A549 (cell line): ENCODE results near the gene EXT2. TPM values are rescaled to one million over a fixed set of nuclear protein-coding genes. Genes with fewer than 3 reads are reported as not detected.

Experiments
- ATAC-seq, 2 experiments: fragments of 200-7000 bp in 1 of 2; fragments of >200 bp in 1 of 2; cut with Nextera tagmentation in 1 of 2; cut with Tn5 transposase in 1 of 2; 3 replicates each; pipeline versions ENCODE4 v1.8.0 to v1.9.1; 2018 to 2020; ENCODE audit warnings: mild to moderate bottlenecking in 1 of 2, moderate library complexity in 1 of 2
- CTCF ChIA-PET: fragments of 300-600 bp; sonication (Branson Sonifier 250); formaldehyde crosslinking; extraction: SDS; loops from one replicate; lab custom pipeline; 2021; ENCODE audit warnings: antibody characterized with exemption, inconsistent platforms; lab: Yijun Ruan, JAX
- POLR2A ChIA-PET: fragments of 350-600 bp; formaldehyde crosslinking; extraction: SDS; loops from one replicate; lab custom pipeline; 2021; ENCODE audit warnings: antibody characterized with exemption, inconsistent platforms; lab: Yijun Ruan, JAX
- DNase-seq, 2 experiments: peaks; one replicate each; pipeline versions ENCODE4 v3.0.0 to v3.0.0-alpha.2; 2011 to 2016; ENCODE audit warnings: low read depth in 1 of 2, low spot score in 1 of 2
- FAIRE-seq: peaks from 2 replicates; lab custom pipeline; 2011; peaks lifted over from hg19 to GRCh38; lab: Jason Lieb, UNC
- H3K27ac ChIP-seq, 2 experiments: fragments of >200 bp; sonication (Bioruptor Twin); formaldehyde crosslinking; 3 replicates each; pipeline ENCODE4 v1.5.1; 2016 to 2017
- H3K4me1 ChIP-seq: fragments of >200 bp; sonication (Bioruptor Twin); formaldehyde crosslinking; 3 replicates; pipeline ENCODE4 v1.6.1; 2016
- H3K4me2 ChIP-seq: fragments of >200 bp; sonication (Bioruptor Twin); formaldehyde crosslinking; 3 replicates; pipeline ENCODE4 v1.6.1; 2016
- H3K4me3 ChIP-seq: fragments of >200 bp; sonication (Bioruptor Twin); formaldehyde crosslinking; 3 replicates; pipeline ENCODE4 v1.5.1; 2016
- H3K9me3 ChIP-seq: fragments of >200 bp; sonication (Bioruptor Twin); formaldehyde crosslinking; 3 replicates; pipeline ENCODE4 v1.6.1; 2016
- BHLHE40 ChIP-seq: IDR thresholded peaks from 2 replicates; pipeline ENCODE4 v1.6.1; 2012; ENCODE audit warnings: low read depth, low read length, inconsistent platforms
- CHD4 ChIP-seq: fragments of 200-600 bp; sonication (generic); IDR thresholded peaks from 2 replicates; pipeline ENCODE4 v1.6.1; 2016; ENCODE audit warnings: antibody characterized with exemption, mild to moderate bottlenecking, borderline replicate concordance
- CTCF ChIP-seq: fragments of >200 bp; sonication (Bioruptor Twin); formaldehyde crosslinking; IDR thresholded peaks from 3 replicates; pipeline ENCODE4 v1.5.1; 2016
- EHF ChIP-seq: fragments of 250-450 bp; sonication (Bioruptor Pico); IDR thresholded peaks from 2 replicates; pipeline ENCODE4 v1.5.0; 2020; ENCODE audit warnings: mild to moderate bottlenecking
- EHMT2 ChIP-seq: fragments of 200-600 bp; sonication (generic); IDR thresholded peaks from 2 replicates; pipeline ENCODE4 v1.6.1; 2016; ENCODE audit warnings: antibody characterized with exemption, low read depth, mild to moderate bottlenecking, moderate library complexity
- EP300 ChIP-seq, 2 experiments: fragments of >200 bp; sonication (Bioruptor Twin); formaldehyde crosslinking; IDR thresholded peaks; 2 replicates in 1 of 2; 3 replicates in 1 of 2; pipeline ENCODE4 v1.6.1; 2016 to 2017
- ESRRA ChIP-seq: fragments of 150-350 bp; IDR thresholded peaks from 2 replicates; pipeline ENCODE4 v1.6.1; 2014; ENCODE audit warnings: mild to moderate bottlenecking, low read length, borderline replicate concordance
- HDAC2 ChIP-seq: fragments of 200-600 bp; sonication (generic); IDR thresholded peaks from 2 replicates; pipeline ENCODE4 v1.6.1; 2016
- HES2 ChIP-seq: fragments of >200 bp; sonication (Bioruptor Twin); formaldehyde crosslinking; IDR thresholded peaks from 2 replicates; pipeline ENCODE4 v1.6.1; 2016
- JUN ChIP-seq, 2 experiments: fragments of >200 bp; sonication (Bioruptor Twin); formaldehyde crosslinking; IDR thresholded peaks; 2 replicates in 1 of 2; 3 replicates in 1 of 2; pipeline ENCODE4 v1.6.1; 2016 to 2017
- MAFK ChIP-seq: fragments of 450-650 bp; IDR thresholded peaks from 2 replicates; pipeline ENCODE4 v1.6.1; 2014; ENCODE audit not compliant: partially characterized antibody
- MAZ ChIP-seq: fragments of 150-350 bp; IDR thresholded peaks from 2 replicates; pipeline ENCODE4 v1.6.1; 2014; ENCODE audit warnings: antibody characterized with exemption, low read depth, low read length, borderline replicate concordance
- NFE2L2 ChIP-seq: fragments of 150-350 bp; conservative IDR thresholded peaks from 2 replicates; pipeline ENCODE4 v1.6.1; 2014; ENCODE audit warnings: low read length
- NPAS2 ChIP-seq: fragments of 250-450 bp; sonication (Bioruptor Pico); IDR thresholded peaks from 2 replicates; pipeline ENCODE4 v1.8.0; 2022; ENCODE audit warnings: mild to moderate bottlenecking, moderate library complexity, borderline replicate concordance
- NR3C1 ChIP-seq: fragments of >200 bp; sonication (Bioruptor Twin); formaldehyde crosslinking; IDR thresholded peaks from 3 replicates; pipeline ENCODE4 v1.6.1; 2017
- PBX3 ChIP-seq: IDR thresholded peaks from 2 replicates; pipeline ENCODE4 v1.6.1; 2012
- PHF8 ChIP-seq: fragments of 200-600 bp; sonication (generic); IDR thresholded peaks from 2 replicates; pipeline ENCODE4 v1.6.1; 2016; ENCODE audit warnings: low read depth, mild to moderate bottlenecking, antibody characterized with exemption, moderate library complexity, borderline replicate concordance
- POLR2AphosphoS2 ChIP-seq: conservative IDR thresholded peaks from 2 replicates; pipeline ENCODE4 v1.6.1; 2012; ENCODE audit warnings: low read length, improper control_type of control experiment, inconsistent platforms
- ZFP36 ChIP-seq: fragments of 450-650 bp; IDR thresholded peaks from 2 replicates; pipeline ENCODE4 v1.6.1; 2014; ENCODE audit warnings: borderline replicate concordance; ENCODE audit not compliant: partially characterized antibody
- ZNF302 ChIP-seq: fragments of 250-450 bp; sonication (Bioruptor Pico); IDR thresholded peaks from 2 replicates; pipeline ENCODE4 v1.9.0; 2021; ENCODE audit warnings: inconsistent platforms, mild to moderate bottlenecking, moderate library complexity
- WGBS: methylation state at CpG from one replicate; pipeline ENCODE4 v1.1.6; 2017; ENCODE audit errors: missing lambda C conversion rate; 5-methylcytosine and 5-hydroxymethylcytosine counted together
- polyA plus RNA-seq, 4 experiments: library from polyadenylated mRNA; depleted of rRNA in 3 of 4; stranded (reverse); fragments of >200 nt; fragmentation: RNase III in 1 of 4; extraction: RNeasy Plus Mini Kit Qiagen cat#74134 plus additional on column Dnase treatment in 1 of 4; gene quantifications; 2 replicates in 3 of 4; 3 replicates in 1 of 4; pipeline ENCODE4 v1.2.3, GENCODE V29; 2011 to 2017

EXT2 gene
- polyA plus RNA-seq, 2 of the 4 experiments (the other 2 are of a cell fraction): 56.5 to 77.3 TPM

- TF ChIP-seq CTCF: no peak
- no peak for TF ChIP-seq EHF
- no peak for TF ChIP-seq POLR2AphosphoS2
- no peak for TF ChIP-seq BHLHE40
- no peak for TF ChIP-seq EP300 (IDR thresholded peaks at IDR 0.05)
- TF ChIP-seq NR3C1: no peak
- no peak for TF ChIP-seq NPAS2 (CRISPR knock-in tag)
- no peak for TF ChIP-seq HES2
- TF ChIP-seq EHMT2: no peak
- TF ChIP-seq HDAC2: no peak
- no peak for TF ChIP-seq MAZ
- TF ChIP-seq, all 56 proteins: peak for 0
- CTCF ChIA-PET: no interaction called here
These were observed 67.2 kb downstream of the EXT2 start for GRCh38 chr11:44162662-44163061.

GRCh38 chr11:44165432-44165831 lies 70.0 kb downstream of the EXT2 start:
- CTCF ChIA-PET: interaction anchor here (1.2 to 1.6 kb wide), 2 partner anchors 12 to 33 kb away, joined by 3 read pairs; no protein-coding TSS in a partner anchor
- Histone ChIP-seq H3K27ac (no peak overlapping the region), H3K4me2 (no peak overlapping the region), H3K4me1 (no peaks in the 10 kb centered on the region), H3K9me3 (no peaks in the 10 kb centered on the region), H3K4me3 (no peak overlapping the region)
- ATAC-seq: no peak
- FAIRE-seq: no peak
- POLR2A ChIA-PET: no interaction called here
- WGBS: 93% methylated on average over 1 of the region's 1 CpG
- TF ChIP-seq PHF8 (no peak), EHF (no peak), NR3C1 (no peak), PBX3 (no peak), ESRRA (no peak), HDAC2 (no peak), MAZ (no peak)
- no peak for DNase-seq

More at GRCh38 chr11:44162662-44163061, 67.2 kb downstream of the EXT2 start:
- FAIRE-seq: no peak
- H3K4me3 ChIP-seq: no peak overlapping the region
- POLR2A ChIA-PET: no interaction called here
- no peaks in the 10 kb centered on the region for H3K4me1 ChIP-seq
- WGBS: 99% methylated on average over 2 of the region's 2 CpGs
- no peak overlapping the region for H3K4me2 ChIP-seq
- no peak for DNase-seq
- no peak for ATAC-seq
- no peak overlapping the region for H3K27ac ChIP-seq
- no peaks in the 10 kb centered on the region for H3K9me3 ChIP-seq

- TF ChIP-seq EHF: no peak
- no peak for TF ChIP-seq CHD4
- no peak for TF ChIP-seq JUN (IDR thresholded peaks at IDR 0.05)
- no peak for TF ChIP-seq ZNF302
- no peak for TF ChIP-seq NFE2L2
- no peak for TF ChIP-seq MAFK
- no peak for TF ChIP-seq ZFP36
- TF ChIP-seq NPAS2 (CRISPR knock-in tag): no peak
- Histone ChIP-seq H3K4me2 (no peak overlapping the region), H3K4me1 (no peaks in the 10 kb centered on the region), H3K27ac (no peak overlapping the region), H3K9me3 (no peaks in the 10 kb centered on the region), H3K4me3 (no peak overlapping the region)
- CTCF ChIA-PET: interaction anchor here (1.6 kb wide), 1 partner anchor 34 kb away, joined by 3 read pairs; no protein-coding TSS in a partner anchor
- no peak for ATAC-seq
- DNase-seq: no peak
- no peak for FAIRE-seq
- WGBS: 92% methylated on average over 2 of the region's 2 CpGs
- POLR2A ChIA-PET: no interaction called here
These were observed 71.6 kb downstream of the EXT2 start for GRCh38 chr11:44167046-44167445.
